HG03045 (cell line): ENCODE data around the gene GPR82.
A peak's percentile ranks its signal among the peaks of the same experiment; 100 is the strongest.
"Not testable (repeated sequence)": the region's sequence is repeated elsewhere in the genome, so short reads cannot be mapped to it uniquely, and the experiment has no call there.

Experiments
- ATAC-seq: cut with Tn5 transposase; IDR thresholded peaks from one replicate; pipeline ENCODE4 v1.9.1; 2021; ENCODE audit warnings: mild to moderate bottlenecking, moderate library complexity; ENCODE audit not compliant: unreplicated experiment

GPR82 gene, protein sequence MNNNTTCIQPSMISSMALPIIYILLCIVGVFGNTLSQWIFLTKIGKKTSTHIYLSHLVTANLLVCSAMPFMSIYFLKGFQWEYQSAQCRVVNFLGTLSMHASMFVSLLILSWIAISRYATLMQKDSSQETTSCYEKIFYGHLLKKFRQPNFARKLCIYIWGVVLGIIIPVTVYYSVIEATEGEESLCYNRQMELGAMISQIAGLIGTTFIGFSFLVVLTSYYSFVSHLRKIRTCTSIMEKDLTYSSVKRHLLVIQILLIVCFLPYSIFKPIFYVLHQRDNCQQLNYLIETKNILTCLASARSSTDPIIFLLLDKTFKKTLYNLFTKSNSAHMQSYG

DNA sequence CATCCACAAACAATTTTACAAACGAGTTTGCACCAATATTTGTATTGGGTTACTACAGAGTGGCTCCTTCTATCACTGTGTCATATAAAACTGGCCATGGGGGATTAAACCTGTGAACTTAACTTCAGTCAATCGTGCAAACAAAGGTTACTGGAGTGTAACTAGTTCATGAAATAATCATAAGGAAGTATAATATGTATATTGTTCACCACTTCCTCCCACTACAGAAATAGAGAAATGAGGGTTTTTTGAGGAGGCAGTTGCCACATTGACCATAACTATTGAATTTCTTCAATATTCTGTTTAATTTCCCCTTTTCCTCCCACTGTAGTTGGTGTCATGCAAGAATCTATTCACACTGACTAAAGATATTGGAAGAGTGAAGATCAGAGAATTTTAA lies at the start of gene GPR82:
TSS of gene GPR82 (plus strand) at position 356 of the 400 bp plus-strand sequence. CDS start 2,846 bp downstream, outside the sequence.
- ATAC-seq: no peak

DNA sequence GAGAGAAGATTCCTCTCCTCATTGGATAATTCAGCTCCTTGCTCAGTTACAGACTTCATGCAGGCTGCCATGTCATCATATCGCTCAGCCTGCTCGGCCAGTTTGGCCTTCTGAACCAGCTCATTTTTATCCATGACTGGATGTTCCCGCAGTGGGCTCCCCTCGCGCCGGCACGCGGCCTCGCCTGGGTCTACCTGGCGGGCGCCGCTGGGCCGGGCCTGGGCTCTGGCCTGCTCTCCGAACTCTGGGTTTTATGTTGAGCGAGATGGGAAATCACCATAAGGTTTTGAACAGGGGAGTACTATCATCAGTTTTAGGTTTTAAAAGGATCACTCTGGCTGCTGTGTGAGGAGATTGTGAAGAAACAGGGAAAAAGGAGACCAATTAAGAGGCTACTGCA lies 47.6 kb upstream of the GPR82 start:
- ATAC-seq: not testable (repeated sequence)

DNA sequence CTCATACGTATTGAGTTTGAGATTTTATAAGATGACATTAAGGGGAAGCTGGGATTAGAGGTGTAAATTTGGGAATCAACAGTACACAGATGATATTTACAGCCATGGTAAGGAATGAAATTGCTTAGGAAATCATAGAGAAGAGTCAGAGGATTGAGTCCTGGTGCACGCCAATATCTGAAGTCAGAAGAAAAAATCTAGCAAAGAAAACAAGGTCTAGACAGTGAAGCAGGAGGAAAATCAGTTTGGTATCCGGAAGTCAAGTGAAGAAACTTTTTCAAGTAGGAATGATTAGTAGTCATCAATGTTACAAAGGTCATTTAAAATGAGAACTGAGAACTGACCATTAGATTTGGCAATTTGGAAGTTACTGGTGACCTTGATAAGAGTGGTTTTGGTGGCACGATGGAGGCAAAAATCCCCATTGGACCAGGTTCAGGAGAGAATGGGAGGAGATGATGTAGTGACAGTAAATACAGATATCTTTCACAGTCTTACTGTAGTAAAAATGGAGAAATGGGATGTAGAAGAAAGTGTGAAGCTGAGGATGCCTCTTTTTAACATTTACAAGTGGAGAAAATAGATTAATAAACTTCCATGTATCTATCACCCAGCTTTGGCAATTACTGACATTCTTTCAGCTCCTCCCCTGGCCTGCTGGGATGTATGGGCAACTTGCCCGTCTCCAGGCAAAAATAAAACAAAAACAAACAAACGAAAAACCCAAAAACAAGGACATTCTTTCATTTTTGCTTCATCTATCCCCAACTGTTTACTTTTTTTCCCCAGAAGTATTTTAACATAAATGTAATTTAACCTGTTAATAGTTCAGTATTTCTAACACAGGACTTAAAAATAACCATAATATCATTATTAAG lies 46.6 kb upstream of the GPR82 start:
- no peak for ATAC-seq

DNA sequence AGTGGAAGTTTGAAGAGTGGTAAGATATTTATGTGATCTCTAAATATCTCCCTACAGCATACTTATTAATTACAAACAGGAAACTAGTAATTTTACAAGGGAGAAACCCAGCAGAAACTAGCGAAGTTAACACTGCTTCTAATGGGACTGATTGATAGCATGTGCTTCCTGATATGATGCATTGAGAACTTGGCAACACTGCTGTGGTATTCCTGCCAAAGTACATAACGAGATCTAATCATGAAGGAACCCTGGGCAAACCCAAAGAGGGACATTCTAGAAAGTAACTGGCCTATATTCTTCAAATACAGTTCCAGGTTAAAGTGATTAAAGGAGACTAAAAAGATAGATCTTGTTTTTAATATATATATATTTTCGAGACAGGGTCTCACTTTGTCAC lies 39.8 kb upstream of the GPR82 start:
- ATAC-seq: no peak

DNA sequence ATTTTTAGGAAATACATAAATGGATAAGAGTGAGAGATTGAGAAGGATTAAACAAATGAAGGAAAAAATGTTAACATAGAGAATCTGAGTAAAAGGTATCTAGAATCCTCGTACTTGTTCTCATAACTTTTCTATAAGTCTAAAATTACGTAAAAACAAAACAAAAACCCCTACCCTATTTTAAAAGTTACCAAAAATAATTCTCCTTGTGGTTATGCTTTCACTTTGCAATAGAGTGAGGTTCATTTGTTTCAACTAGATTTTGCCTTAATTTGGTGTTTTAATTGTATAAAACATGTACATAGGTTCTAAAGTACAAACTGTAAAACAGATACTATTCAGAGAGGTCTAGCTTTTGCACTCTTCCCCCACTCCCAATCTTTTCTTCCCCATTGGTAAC lies 39.0 kb upstream of the GPR82 start:
- no peak for ATAC-seq

DNA sequence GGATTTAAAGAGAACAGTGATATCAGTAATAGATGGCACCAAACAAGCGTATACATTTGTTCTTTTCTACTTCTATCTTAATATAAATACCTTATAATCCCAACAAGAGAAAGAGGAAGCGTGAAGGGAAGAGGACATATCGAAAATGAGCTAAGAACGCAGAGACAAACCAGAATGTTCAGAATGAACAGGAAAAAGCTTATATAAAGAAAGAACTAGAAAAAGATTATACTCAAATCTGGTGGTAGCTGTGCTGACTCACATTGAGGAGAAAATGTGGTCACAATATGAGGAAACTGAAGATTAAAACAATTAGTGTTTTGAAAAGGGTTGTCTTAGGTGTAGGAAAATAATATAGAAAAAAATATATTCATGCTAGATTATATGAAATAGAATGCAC lies 37.2 kb upstream of the GPR82 start:
- ATAC-seq: no peak

DNA sequence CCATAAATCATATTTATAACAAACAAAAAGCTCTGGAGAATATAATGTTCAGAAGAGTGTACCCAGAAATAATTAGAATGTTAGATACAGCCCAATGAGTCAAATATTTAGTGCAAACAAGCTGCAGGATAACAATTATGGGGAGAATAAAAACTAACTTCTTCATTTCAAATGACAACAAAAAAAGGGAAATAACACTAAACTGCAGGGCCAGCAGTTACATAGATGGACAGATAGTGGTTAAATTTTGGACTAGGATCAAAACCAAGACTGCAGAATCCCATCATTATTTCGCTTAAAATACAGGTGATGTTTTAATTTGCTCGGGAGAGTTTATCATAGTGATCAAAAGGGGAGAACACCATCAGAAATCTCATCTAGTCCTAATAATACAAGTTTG lies 35.8 kb upstream of the GPR82 start:
- ATAC-seq: no peak

DNA sequence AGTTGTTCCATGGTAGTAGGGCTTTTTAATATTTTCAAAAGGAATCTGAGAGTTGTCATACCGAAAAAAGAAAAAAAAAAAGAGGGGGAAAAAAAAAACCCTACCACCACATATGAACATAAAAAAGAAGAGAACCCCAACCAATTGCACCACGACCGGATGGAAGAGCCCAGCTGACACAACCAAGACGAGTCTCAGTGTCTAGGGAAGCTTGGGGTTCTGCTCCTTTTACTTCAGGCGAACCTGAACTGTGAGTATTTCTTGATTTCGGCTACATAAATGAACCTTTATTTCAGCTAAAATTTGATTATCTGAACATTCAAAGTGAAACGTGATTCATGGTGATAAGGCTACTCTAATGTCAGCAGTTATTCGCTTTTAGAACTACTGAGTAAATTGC lies 35.1 kb upstream of the GPR82 start, which contains the start of gene GPR34:
TSS of gene GPR34 (plus strand) at position 139 of the 400 bp plus-strand sequence. CDS start 6,661 bp downstream, outside the sequence.
- ATAC-seq: no peak

DNA sequence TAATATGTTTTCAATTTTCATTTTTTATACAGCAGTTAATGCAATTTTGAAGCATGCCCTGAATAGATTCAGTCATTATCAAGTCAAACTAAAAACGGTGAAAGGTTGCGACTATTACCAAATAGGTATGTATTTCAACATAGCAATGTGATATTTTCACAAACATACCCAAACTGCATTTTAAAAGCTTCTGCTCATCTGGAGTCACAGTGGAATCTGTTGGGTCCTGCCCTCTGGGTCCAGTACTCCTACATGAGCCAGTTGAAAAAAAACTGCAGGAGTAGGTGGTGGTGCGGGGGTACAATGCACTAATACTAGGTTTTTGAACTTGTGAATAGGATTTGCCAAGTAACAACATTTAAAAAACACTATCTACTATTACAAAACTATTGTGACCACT lies 34.3 kb upstream of the GPR82 start:
- ATAC-seq: no peak

DNA sequence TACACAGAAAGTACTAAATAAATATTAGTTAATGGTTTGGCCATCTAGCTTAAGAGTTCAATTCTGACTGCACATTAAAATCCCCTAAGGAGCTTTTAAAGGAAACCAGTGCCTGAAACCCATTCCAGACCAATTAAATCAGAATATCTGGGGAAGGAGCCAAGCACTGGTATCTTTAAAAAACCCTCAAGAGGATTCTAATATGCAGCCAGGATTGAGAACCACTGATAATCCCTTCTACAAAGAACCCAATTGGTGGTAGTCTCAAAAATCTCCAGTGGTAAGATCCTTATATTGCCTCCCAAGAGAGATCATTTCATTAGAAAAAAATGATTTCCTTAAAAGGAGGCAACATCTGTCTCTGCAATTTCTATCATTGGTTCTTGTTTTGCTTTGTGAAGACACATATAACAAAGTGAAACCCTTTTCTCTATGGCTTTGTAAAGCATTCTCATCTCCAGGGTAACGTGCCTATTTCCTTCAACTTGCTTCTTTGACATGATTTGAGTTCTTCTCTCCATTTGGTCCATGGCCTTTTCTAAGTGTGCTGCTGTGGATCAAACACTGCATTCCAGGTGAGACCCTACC lies 31.7 kb upstream of the GPR82 start:
- no peak for ATAC-seq

DNA sequence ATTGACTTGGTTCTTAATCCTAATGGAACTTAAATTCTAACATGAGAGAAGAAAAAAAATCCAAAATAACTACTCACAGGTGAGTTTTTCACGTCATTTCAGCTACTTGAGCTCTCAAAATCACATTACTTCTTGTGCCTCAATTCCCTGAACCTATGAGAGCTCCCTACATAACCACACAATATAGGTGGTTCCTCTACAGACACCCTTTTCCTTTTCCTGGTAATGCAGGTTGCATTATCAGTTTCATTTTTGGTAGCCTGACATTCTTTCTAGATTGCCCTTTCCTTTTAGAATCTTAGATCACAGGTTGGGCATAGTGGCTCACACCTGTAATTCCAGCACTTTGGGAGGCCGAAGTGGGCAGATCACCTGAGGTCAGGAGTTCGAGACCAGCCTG lies 31.0 kb upstream of the GPR82 start:
- ATAC-seq: no peak

DNA sequence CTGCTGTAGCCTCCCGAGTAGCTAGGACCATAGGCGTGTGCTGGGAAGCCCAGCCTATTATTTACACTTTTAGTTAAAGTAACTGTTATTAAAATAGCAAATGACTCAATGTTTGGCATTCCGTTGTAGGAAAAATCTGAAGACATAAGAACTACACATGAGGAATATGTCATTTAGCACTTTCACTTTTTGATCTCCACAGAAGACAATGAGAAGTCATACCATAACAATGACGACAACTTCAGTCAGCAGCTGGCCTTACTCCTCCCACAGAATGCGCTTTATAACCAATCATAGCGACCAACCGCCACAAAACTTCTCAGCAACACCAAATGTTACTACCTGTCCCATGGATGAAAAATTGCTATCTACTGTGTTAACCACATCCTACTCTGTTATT lies 28.6 kb upstream of the GPR82 start:
- no peak for ATAC-seq

DNA sequence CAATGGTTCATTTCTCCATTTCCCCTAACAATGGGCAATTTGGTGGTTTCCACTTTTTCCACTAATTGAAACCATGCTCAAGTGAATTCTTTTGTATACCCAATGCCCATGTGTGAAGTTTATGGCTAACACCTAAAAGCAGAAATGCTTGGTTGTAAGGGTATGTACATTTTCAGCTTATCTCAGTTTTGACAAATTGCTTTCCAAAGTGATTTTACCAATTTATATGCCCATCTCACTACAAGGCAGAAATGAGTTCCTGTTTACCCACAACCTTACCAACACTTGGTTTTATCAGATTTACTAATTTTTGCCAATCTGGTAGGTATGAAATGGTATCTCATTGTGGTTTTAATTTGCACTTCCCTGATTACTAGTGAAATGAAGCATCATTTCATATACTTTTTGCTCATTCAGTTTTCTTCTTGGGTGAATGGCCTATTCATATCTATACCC lies 20.4 kb upstream of the GPR82 start:
- no peak for ATAC-seq

DNA sequence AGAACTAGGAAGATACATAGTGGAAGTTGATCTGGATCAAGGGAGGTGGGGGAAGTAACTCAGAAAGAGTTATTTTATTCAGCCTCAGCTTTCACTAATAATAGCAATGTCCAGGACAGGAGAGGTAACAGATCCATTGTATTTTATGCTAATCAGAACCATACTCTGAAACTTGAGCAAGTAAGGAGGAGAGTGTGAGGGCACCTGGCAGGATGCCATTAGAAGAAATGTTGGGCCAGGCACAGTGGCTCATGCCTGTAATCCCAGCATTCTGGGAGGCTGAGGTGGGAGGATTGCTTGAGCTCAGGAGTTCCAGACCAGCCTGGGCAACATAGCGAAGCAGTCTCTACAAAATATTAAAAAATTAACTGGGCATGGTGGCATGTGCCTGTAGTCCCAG lies 18.9 kb upstream of the GPR82 start:
- no peak for ATAC-seq

DNA sequence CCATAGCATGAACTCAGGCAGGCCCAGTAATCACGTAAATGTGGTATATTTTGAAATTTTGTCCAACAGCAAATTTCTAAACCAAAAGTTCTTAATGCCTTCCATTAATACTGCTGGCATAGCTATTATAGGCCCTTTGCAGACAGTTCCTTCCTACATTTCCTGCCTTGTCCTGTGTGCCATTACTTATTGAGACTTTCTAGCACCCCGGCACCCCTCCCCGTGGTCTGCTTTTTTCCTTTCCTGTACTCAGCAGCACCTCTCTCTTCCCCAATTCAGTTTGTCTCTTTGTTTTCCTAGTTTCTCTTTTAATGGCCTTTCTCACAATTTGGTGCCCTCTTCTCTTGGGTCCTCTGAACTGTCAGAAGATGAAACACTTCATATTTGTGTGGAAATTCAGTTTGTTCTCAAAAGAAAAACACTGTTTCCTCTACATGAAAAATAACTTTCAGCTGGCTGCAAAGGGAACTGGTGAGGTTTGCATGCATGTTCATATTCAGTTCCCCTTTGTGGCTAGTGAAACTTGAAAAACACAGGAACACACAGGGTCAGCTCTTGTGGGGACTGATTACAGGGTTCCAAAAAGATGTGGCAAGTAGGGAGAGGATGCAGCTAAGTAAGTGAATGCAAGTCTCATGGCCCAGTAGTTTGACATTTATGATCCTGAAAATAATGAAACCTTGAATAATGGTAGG lies 18.2 kb upstream of the GPR82 start:
- peak; percentile 69 for ATAC-seq

DNA sequence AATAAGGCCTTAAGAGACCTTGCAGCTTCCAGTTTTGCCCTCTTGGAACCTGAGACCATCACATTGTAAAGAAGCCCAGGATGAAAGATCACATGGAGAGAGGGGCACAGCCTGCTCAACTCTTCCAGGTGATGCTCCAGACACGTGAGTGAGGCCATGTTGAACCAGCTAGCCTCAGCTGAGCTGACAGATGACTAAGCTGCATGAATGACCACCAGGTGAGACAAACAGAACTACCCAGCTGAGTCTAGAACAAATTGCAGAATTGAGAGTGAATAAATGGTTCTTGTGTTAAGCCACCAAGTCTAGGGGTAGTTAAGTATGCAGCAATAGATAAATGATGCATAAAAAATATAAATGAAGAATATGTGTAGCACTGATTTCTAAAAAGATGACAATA lies 16.8 kb upstream of the GPR82 start:
- ATAC-seq: no peak

DNA sequence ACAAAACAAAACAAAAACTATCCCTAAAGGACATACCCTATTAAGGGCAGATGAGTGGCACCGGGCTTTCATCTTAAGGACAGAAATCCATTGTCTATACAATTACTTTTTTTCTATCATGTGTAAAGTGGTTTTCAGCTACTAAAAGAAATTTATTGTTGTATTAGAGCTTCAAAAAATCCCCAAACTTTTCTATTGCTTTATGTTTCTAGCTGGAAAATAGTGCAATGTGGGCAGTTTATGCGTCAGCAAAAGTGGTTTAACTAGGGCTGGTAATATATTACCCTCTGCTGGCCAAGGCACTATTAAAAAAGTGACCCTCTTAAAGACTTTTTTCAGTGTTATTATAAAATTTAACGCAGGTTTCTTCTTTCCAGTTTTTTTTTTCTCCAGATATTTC lies 15.5 kb upstream of the GPR82 start:
- ATAC-seq: no peak

DNA sequence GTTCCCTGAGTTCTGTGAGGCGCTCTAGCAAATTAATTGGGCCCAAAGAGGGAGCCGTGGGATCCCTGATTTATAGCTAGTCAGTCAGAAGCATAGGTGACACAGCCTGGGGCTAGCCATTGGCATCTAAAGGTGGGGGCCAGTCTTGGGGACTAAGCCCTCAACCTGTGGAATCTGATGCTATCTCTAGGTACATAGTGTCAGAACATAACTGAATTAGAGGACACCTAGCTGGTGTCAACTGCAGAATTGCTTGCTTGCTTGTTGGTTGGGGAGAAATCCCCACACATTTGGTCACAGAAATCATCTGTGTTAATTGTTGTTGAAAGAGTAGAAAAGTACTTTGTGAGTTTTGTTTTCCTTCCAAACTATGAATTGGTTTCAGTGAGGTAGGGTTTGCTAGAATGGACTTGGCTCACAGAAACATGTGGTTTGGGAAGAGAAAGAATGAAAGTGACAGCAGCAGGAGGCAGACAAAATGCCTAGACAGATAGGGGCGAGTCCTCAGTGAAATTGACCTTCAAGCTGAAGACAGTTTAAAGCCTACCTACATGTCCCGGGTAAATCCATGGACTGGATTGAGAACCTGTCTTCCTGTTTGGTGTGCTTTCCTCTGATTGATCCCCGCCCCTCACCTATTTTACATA lies 12.8 kb upstream of the GPR82 start:
- ATAC-seq: no peak

DNA sequence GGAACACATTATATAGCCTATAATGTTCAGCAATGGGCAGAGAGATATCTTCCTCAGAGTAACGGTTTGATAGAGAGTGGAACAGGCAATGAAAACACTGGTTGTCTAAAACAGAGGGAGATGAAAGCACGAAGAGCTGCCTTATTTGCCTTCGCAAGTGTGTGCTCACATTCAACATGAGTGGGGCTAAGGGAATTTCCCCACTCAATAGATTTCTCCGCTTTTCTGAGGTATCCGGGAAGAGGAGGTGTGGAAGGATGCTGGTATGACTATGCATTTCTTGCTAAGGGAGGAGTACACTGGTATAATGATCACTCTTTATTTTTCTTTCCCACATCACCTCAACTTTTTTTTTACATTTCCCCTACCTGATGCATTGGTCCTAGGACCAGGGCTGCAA lies 7.8 kb upstream of the GPR82 start:
- no peak for ATAC-seq

DNA sequence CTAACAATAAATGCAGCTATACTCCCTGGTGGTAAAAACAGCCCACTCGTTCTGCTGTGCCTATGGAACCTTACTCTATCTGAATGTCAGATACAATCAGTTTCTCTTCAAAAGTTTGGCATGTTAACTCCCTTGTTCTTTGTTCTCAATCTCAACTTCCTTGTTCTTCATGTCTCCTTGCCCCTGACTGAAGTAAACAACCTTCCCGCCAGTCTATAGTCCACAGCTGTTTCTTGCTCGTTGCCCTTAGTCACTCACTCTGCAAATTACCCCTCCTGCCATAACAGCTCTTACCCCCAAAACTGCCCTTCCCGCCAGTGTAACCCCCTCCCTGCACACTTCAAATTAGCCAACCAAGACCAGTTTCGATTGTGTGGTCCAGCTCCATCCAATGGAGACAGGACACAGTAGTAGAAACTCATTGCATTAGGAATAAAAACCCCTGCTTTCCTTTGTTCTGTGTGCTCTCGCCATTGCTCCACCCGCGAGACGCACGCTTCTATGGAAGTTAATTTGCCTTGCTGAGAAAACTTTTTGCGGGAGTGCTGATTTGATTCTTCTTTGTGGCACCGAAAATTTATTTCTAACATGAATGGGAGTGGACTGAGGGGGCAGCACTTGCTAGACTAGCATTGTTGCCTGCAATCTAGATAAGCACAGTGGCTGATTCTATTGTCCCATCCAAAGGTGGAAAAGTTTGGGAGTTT lies 7.1 kb upstream of the GPR82 start:
- ATAC-seq: no peak
